ENCODE data around the gene ZNF317.

ZNF317 gene

GRCh38 chr19:9140159-9140874, at the start of gene ZNF317:
ZNF317 (plus strand) TSS chr19:9140397; CDS start chr19:9156017, 15,620 bp downstream.
- peak; percentile 95 for DNase-seq

- DNase-seq: no peak
Measured at GRCh38 chr19:9107375-9107774, 32.8 kb upstream of the ZNF317 start, which contains the start of gene OR7G2. OR7G2 (minus strand) TSS chr19:9107475; CDS start chr19:9103243, 4,232 bp downstream.

- DNase-seq: no peak
Measured at GRCh38 chr19:9109959-9110358, 30.2 kb upstream of the ZNF317 start.

GRCh38 chr19:9115307-9115813, 24.8 kb upstream of the ZNF317 start, which contains the start of gene OR7G1:
OR7G1 (minus strand) TSS chr19:9115763; CDS start chr19:9115763, 0 bp downstream.
- DNase-seq: no peak

DNA sequence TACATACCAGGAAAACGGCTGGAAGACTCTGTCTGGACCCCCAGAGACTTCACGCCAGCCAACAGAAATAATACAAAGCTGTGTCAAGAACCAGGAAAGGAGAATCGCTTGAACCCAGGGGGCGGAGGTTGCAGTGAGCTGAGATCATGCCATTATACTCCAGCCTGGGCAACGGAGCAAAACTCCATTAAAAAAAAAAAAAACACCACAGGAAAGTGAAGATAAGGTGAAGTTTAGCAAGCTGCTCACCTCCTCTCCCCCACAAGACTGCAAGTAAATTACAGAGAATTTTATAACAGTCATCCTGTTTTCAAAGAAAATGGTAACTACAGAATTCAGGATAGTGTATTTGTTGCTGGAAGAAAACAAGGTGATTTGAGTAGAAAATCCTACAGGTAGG, 23.6 kb upstream of the ZNF317 start:
- DNase-seq: no peak

- DNase-seq: no peak
Measured at GRCh38 chr19:9126900-9127405, 13.2 kb upstream of the ZNF317 start, which contains the start of gene OR7G3. OR7G3 (minus strand) TSS chr19:9126950; CDS start chr19:9126950, 0 bp downstream.

DNA sequence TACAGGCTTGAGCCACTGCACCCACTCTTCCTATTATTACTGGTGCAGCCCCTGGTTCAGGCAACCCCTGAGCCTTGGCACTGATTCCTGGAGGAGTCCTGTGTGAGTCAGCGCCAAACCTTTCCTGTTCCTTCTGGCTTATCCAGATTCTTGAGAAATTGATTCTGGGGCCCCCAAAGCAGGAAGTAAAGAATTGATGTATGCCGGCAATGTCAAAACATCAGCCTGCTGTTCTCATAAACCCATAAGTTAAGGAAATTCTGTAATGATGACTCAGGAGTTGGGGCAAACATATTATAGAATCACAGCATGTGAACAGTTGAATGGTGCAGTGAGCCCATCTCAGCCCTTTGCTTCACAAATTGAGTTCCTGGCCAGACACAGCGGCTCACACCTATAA, 12.0 kb upstream of the ZNF317 start:
- DNase-seq: no peak

DNA sequence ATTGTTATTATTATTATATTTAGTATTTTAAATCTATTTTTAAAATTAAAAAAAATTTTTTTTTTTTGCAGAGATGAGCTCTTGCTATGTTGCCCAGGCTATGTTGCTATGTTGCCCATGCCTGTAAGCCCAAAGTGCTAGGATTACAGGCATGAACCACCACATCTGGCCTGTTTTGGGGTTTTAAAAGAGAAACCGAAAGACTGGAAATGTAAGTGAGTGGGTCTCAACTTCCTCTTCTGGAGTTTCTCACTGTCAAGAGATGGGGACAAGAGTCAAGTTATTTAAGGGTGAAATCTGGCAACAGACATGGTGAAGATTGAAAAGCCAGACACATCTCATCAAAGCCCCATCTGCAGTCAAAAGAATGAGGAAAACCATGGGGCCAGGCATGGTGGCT, 9.2 kb upstream of the ZNF317 start:
- no peak for DNase-seq

DNA sequence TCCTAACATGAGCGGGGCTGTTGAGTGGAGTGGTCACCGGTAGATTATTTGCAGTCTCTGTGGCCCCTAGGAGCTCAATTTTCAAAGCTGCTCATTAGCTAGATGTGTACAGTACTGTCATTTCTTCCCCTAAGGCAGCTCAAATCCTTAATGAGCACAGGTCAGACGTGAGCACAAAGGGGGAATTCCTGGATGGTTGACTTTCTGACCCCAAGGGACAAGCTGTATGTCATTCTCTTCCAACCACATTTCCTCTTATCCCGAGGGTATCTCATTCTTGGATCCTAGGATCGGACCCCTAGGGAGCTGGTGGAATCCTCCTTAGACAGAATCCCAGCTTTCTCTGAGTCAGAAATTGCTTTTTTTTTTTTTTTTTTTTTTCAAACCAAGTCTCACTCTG, 7.8 kb upstream of the ZNF317 start:
- no peak for DNase-seq

GRCh38 chr19:9139609-9140158, 513 bp upstream of the ZNF317 start:
- DNase-seq: no peak

DNA sequence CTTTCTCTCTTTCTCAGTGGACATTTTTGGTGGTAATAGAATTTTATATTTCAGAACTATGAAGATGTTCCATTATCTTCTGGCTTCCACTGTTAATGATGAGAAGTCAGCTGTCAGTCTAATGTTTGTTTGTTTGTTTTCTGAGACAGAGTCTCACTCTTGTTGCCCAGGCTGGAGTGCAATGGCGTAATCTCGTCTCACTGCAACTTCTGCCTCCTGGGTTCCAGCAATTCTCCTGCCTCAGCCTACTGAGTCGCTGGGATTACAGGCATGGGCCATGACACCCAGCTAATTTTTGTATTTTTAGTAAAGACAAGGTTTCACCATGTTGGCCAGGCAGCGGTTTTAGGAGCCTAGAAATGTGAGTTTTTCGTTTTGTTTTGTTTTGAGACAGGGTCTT, 4.7 kb downstream of the ZNF317 start:
- DNase-seq: no peak

- DNase-seq: no peak
Measured at GRCh38 chr19:9146882-9147281, 6.7 kb downstream of the ZNF317 start.

GRCh38 chr19:9148697-9149096, 8.5 kb downstream of the ZNF317 start:
- DNase-seq: no peak

DNA sequence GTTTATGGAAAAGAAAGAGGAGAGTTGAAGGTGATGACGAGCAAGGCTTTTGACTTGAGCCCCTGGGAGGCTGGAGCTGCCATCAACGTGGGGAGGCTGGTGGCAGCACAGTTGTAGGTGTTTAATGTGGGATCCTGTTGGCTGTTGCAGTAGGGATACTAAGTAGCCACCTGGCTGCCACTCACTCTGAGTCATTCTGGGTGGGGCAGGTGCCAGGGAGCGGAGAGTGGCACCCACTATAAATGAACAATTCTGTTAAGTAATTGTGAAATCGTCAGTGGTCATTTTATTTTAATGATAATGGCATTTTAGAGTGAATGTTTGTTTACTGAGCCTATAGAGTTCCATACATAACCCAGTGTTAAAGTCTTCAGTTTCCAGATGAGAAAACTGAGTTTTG, 9.8 kb downstream of the ZNF317 start:
- no peak for DNase-seq

GRCh38 chr19:9150650-9151049, 10.5 kb downstream of the ZNF317 start:
- no peak for DNase-seq

DNA sequence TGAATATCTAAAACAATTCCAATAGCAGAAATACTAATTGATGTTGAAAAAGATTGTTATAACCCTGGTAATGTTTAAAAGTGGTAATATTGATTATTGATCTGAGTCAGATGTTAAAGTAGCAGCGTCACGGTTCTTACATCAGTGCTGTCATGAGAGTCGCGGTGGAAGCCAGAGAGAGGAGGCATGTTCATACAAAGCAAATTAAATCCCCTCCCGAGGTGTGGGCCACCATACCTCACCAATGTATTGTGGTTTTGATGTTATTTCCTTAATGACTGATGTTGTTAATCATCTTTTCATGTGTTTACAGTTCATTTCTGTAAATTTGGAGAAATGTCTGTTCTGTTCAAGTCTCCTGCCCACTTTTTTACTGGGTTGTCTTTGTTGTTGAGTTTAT, 11.2 kb downstream of the ZNF317 start:
- no peak for DNase-seq

DNA sequence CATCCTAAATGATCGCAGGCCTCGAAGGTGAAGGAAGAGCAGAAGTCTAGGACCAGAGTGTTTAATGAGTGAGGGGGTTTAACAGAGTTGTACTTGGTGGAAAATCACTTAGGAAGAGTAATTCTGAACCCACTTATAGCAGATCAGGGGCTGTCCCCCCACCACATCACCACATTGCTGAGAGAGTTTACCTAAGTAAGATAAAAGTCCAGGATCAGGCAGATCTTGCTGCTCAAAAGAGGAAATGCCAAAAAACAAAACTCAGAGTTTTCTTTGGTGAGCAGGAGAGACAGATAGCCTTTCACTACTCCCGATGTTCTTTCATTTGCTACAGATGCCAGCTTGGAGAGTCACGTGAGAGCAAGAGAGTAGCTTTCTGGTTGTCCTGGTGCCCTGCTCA, 15.4 kb downstream of the ZNF317 start:
- DNase-seq: no peak

GRCh38 chr19:9156304-9156703, 16.1 kb downstream of the ZNF317 start:
- no peak for DNase-seq

DNA sequence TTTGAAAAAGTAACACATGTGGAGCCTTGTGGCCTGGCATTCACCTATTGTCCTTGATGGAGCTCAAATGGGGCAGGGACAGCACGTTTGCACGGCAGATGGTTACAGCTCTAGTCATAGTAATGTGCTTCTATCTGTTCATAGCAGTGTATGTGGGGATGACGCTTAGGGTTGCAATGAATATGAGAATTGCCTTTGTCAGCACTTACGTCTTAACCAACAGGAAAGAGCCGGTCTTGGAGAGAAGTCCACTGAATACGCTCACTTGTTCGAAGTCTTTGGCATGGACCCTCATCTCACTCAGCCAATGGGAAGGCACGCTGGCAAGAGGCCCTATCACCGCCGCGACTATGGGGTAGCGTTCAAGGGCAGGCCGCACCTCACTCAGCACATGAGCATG, 19.7 kb downstream of the ZNF317 start:
- no peak for DNase-seq

GRCh38 chr19:9161427-9161826, 21.2 kb downstream of the ZNF317 start:
- DNase-seq: no peak

DNA sequence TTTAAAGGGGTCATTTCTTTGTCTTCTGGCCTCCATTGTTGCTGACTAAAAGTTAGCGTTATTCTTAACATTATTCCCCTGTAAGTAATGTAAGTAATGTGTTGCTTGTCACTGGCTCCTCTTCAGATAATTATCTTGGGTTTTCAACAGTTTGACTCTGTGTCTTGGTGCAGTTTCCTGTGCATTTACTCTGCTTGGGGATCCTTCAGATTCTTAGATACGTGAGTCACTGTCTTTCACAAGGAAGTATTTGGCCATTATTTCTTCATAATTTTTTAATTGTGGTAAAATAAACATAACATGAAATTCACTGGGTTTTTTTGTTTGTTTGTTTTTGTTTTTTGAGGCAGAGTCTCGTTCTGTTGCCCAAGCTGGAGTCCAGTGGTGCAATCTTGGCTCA, 25.1 kb downstream of the ZNF317 start:
- no peak for DNase-seq

DNA sequence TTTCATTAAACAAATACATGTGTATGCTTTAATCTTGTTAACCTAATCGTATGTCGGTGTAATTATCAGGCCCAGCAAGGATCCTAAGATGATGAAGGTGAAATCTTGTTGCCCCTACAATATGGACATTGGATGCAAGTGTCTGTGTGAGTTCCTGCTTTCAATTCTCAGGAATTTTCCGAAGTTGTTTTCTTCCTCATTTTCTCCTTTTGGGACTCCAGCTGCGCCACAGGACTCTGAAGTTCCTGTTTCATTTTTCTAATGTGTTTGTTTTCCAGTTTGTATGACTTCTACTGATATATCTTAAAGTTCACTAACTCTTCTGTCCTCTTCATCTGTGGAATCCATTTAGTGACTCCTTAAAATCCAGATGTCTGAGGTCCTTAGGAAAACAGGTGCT, 26.6 kb downstream of the ZNF317 start:
- no peak for DNase-seq

- no peak for DNase-seq
Measured at GRCh38 chr19:9171393-9171991, 31.3 kb downstream of the ZNF317 start.

- no peak for DNase-seq
Measured at GRCh38 chr19:9175326-9175725, 35.1 kb downstream of the ZNF317 start.
